Retinal pigment epithelial cell (primary cell): ENCODE data around the gene ATG2B.

ENCODE experiments used
- DNase-seq: peaks from one replicate; pipeline ENCODE4 v3.0.0-alpha.2; 2010; ENCODE audit warnings: low read depth
- H3K4me3 ChIP-seq: 2 replicates; pipeline ENCODE4 v1.5.1; 2011; ENCODE audit warnings: mild to moderate bottlenecking, low read length, control low read depth, moderate library complexity
- TF ChIP-seq, protein P1 (sequence below): conservative IDR thresholded peaks from 2 replicates; pipeline ENCODE4 v1.5.1; 2011; ENCODE audit warnings: low read depth, low read length, control low read depth, inconsistent platforms

ATG2B gene

GRCh38 chr14:96232506-96232905 lies 130.6 kb downstream of the ATG2B start:
- TF ChIP-seq, protein P1, sequence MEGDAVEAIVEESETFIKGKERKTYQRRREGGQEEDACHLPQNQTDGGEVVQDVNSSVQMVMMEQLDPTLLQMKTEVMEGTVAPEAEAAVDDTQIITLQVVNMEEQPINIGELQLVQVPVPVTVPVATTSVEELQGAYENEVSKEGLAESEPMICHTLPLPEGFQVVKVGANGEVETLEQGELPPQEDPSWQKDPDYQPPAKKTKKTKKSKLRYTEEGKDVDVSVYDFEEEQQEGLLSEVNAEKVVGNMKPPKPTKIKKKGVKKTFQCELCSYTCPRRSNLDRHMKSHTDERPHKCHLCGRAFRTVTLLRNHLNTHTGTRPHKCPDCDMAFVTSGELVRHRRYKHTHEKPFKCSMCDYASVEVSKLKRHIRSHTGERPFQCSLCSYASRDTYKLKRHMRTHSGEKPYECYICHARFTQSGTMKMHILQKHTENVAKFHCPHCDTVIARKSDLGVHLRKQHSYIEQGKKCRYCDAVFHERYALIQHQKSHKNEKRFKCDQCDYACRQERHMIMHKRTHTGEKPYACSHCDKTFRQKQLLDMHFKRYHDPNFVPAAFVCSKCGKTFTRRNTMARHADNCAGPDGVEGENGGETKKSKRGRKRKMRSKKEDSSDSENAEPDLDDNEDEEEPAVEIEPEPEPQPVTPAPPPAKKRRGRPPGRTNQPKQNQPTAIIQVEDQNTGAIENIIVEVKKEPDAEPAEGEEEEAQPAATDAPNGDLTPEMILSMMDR = no peak
- no peak for DNase-seq
- H3K4me3 ChIP-seq = no peak overlapping the region

- H3K4me3 ChIP-seq = no peak overlapping the region
These were observed 131.5 kb downstream of the ATG2B start for GRCh38 chr14:96231526-96232130.

GRCh38 chr14:96231056-96231455 lies 132.1 kb downstream of the ATG2B start:
- DNase-seq = no peak
- TF ChIP-seq, protein P1 = no peak
- no peak overlapping the region for H3K4me3 ChIP-seq

More at GRCh38 chr14:96231526-96232130, 131.5 kb downstream of the ATG2B start:
- TF ChIP-seq, protein P1 = no peak
- no peak for DNase-seq

DNA sequence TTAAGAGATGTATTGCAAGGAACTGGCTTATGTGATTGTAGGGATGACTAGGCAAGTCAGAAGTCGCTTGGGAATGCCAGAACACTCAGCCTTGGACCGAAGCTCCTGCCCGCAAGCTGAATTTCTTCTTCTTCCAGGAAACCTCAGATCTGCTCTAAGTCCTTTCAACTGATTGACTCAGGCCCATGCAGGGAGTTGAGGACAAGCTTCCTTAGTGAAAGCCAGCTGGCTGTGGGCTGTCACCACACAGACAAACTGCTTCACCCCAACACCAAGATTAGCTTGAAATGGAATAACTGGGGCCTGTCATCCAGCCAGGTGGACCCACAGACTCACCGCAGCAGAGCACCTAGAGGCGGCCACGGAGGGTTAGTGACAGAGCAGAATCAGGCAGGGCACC lies 133.8 kb downstream of the ATG2B start:
- TF ChIP-seq, protein P1 = no peak
- H3K4me3 ChIP-seq = no peak overlapping the region
- DNase-seq = no peak
